ENCODE measurements around the gene KCNN2.

Gene KCNN2

DNA sequence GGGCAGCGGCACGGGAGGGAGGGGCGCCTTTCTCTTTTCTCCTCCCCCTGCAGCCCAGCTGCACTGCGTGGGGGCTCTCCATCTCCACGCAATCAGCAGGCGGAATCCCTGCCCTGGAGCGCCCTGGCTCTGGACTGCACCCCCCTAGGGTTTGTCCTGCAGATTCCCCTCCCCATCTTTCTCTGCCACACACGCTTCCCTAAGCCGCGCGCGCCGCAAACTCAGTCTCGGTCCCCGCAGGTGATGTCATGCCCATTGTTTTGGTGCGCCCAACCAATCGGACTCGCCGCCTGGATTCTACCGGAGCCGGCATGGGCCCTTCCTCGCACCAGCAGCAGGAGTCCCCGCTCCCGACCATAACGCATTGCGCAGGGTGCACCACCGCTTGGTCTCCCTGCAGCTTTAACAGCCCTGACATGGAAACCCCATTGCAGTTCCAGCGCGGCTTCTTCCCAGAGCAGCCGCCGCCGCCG, at the start of gene KCNN2:
Gene KCNN2 (plus strand): TSS at position 347 of the 473 bp plus-strand sequence. CDS start 70 bp downstream, at position 417.
- no peak for DNase-seq (ENCODE audit: low read depth in 2 of 2)

DNA sequence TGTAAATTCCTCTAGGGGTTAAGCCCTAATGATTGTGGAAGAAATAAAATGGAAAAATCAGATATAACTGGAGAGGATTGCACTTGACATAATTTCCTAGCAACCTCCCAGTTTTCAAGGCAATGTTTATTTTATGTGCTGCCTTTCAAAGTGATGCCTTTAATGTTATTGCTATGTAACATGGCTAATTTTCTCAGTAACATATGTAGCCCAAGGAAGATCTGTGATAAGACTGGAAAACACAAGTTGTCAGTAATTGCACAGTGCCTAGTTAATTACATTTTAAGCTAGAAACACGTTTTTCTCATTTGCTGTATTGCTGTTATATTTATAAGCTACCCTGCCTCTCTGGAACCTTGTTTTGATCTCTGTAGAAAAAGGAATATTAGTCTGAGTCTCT, 49.2 kb upstream of the KCNN2 start:
- DNase-seq (ENCODE audit: low read depth in 2 of 2): no peak

DNA sequence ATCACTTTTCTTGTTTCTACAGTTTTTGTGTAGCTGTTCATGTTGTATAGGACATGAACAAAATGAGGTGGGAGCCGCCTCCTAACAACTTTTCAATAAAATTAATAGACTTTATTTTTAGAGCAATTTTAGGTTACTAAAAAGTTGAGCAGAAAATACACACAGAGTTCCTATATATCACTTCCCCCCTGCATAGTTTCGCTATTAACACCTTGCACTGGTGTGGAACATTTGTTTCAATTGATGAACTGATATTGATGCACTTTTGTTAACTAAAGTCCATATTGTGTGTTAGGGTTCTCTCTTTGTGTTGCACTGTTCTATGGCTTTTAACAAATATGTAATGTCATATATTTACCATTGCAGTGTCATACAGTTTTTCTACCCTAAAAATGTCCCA, 47.8 kb upstream of the KCNN2 start:
- DNase-seq (ENCODE audit: low read depth in 2 of 2): no peak

DNA sequence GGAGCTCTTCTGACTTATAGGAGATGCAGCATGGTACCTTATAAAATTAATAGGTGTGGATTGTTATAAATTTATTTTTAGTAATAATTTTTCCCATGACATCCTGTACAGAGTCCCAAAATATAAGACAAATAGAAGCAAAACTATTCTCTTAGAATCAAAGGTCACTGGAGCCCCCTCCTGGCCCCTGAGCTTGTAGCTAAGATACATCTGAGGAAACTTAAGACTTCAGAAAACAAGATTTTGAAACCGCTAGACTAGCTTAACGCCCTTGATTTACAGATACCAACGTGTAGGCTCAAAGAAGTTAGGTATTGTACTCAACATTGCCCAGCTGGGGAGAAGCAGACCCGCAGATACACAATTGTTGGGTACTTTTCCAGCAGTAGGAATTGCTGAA, 45.7 kb upstream of the KCNN2 start:
- no peak for DNase-seq (ENCODE audit: low read depth in 2 of 2)

DNA sequence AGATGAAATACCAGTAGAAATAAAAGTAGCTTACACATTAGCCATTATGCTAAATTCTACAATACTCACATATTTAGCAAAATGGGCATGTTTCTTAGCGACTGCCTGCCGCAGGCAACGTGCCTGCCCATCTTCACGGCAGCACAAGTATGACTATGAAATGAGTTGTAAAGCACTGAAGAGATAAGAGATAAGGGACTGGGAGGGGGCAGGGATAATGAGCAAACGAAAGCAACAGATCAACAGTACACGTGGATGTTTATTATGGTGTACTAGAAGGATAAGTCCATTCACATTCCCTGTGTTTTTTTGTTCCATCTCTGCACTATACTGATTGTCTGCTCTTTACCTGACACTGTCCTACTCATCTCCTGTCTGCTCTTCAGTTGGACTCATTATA, 44.1 kb upstream of the KCNN2 start:
- DNase-seq (ENCODE audit: low read depth in 2 of 2): no peak

DNA sequence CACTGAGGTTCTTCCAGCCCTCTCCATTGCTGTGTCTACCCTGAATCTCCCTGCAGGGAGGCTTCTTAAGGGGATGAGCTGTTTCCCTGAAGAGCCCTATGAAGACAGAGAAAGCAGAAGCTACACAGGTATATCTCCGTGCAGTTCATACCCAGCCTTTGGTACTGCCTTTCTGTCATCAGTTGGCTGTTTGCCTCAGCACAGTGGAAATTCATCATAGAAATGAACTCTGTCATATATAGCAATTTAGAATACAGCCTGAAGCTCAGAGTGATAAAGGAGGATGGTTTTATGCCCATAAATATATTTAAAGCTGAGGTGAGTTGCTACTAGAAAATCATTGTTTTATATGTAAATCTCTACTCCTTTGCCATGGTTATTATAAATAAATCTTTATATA, 42.6 kb upstream of the KCNN2 start:
- DNase-seq (ENCODE audit: low read depth in 2 of 2): no peak

DNA sequence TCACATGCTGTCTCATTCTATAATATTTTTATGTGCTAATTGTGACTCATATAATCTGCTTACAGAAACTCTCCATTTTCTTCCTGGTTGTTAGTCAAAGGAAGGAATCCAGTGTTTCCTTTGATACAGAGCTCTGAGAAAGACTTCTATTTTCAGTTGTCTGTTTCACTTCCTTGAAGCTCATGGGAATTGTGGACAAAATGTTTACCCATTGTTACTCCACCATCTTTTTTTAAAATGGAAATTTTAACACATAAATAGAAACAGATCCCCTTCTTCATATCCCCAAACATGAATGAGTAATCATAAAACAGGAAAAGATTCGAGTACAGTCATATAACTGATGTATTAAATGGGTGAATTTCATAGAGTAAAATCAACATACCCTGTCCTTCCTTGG, 42.0 kb upstream of the KCNN2 start:
- no peak for DNase-seq (ENCODE audit: low read depth in 2 of 2)

DNA sequence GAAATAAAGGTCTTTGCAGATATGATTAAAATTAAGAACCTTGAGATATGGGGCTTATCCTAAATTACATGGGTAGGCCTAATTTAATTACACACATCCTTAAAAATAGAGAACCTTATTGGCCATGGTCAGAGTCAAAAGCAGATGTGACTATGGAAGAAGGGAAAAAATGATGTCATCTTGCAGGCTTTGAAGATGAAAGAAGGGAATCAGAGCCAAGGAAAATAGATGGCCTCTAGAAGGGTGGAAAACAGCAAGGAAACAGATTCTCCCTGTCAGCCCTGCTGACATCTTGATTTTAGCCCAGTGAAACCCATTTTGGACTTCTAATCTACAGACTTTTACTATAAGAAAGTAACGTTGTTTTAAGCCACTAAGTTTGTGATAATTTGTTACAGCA, 37.6 kb upstream of the KCNN2 start:
- DNase-seq (ENCODE audit: low read depth in 2 of 2): no peak

DNA sequence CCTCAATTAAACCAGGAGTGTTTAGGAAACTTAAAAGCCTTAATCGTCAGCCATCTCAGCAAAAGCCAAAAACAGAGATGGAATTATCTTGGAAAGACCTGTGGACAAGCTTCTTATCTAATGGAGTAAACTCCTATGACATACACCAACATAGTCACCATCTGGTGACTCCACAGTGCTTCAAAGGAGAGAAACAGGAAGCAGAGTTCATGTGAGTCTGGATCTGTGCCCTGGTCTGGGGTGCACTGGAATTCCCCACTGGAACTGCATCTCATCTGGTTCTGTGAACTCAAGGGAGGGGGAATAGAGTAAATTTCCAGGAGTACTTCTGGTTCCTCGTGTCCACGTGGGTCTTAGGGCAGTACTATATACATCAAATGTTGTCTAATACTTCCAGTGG, 36.3 kb upstream of the KCNN2 start:
- DNase-seq (ENCODE audit: low read depth in 2 of 2): no peak

DNA sequence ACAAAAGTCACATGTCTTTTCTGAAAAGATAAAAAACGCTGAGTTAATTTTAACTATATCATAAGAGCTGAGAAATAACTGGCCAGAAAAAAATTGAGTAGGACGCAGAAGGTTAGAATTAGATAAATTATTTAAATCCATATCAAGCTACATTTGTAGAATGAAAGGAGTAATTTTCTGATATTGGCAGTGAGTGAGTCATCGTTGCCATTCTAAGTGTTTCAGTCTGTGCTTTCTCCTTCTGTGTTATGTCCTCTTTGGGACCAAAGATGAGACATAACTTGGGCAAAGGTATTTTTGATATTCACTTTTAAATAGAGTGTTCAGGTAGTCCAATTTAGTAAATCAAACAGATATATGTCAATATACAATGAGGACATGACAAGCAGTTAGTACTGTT, 34.4 kb upstream of the KCNN2 start:
- DNase-seq (ENCODE audit: low read depth in 2 of 2): no peak

DNA sequence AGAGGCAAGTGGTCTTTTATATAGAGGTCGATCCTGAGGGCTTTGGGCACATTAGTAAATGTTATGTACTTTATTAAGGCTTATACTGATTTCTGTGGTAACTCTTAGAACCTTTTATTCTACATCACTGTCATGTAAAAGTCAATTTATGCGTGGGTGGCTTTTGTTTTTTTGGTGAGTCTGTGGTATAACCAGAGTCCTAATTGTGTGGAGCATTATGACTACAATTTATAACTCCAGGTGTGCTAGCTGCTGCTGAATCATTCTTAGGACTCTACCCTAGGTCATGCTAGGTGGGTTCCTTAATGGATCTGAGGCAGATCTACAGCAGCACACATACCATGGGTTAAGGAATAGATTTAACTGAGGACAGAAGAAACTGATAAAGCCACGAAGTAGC, 33.9 kb upstream of the KCNN2 start:
- no peak for DNase-seq (ENCODE audit: low read depth in 2 of 2)

DNA sequence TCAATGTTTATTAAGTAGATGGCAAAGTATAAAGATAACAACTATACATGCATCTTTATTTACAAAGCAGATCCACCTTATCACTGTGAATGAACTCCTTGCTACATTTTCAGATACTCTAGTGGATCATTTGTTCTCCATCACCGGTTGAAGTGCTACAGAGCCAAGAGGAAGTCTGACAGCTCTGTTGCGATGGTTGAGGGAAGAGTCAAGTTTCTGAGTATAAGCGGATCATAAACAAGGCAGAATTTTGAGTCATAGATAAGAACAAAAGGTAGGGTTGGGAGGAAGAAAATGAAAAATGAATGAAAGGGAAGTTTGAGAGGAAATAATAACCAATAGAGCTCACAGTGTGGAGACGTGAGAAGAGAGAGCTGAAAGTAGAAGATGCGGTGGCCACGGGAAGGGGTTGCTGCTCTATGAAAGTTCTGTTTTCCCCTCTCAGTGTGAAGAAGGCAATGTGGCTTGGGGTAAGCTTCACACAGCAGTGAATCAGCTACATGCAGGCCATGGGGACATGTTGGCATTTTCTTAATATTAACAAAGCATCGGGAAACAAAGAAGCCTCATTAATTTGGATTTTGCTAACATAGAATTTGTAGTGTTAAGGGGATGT, 30.8 kb upstream of the KCNN2 start:
- no peak for DNase-seq (ENCODE audit: low read depth in 2 of 2)

DNA sequence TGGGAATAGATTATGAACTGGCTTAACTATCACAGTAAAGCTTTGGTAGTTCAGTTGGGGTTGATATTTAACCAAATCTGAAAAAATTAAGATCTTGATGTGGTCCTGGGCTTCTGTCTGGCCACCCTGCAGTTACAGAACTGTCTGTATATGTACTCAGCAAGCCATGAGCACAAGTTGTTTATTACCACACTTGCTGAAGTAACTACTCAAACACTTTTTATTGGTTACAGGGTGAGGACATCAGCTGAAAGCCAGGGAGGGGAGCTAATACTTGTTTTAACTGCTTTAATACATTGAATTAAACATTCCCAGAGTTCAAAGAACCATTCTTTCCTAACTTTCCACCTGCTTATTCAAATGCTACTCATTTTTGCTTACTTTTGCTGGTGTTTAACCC, 29.4 kb upstream of the KCNN2 start:
- DNase-seq (ENCODE audit: low read depth in 2 of 2): no peak

DNA sequence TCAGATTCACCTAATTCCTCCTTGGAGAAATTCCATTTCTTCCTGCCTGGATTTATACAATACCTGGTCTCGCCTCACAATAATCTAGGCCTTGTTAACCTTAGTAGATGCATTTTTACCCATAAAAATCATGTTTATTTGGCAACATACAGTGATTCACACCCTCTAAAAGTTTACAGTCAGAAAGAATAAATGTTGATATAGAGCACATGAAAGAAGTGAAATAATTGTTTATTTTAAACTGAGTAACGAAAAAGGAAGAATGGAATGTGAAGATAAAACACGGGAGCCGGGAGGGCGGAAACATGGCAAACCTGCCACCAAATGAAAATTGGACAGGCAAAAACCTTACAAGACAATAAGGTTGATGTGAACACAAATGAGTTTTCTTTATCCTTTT, 28.9 kb upstream of the KCNN2 start:
- no peak for DNase-seq (ENCODE audit: low read depth in 2 of 2)

DNA sequence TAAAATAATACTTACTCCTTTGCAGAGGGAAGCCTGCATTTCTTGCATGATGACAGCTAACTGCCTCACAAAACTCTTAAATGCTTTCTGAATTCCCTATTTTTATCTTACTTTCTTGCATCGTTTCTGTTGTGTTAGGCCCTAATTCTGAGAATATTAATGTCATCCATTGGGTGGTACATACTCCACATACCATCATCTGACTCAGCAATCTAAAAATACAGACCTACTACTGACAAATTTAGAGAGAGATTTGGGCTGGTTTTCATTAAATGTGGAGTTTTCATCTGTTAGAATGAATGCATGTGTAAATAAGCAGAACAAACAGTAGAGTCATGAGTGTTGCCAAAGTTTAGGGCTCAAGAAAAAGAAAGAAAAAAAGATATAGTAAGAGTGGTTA, 26.5 kb upstream of the KCNN2 start:
- no peak for DNase-seq (ENCODE audit: low read depth in 2 of 2)

DNA sequence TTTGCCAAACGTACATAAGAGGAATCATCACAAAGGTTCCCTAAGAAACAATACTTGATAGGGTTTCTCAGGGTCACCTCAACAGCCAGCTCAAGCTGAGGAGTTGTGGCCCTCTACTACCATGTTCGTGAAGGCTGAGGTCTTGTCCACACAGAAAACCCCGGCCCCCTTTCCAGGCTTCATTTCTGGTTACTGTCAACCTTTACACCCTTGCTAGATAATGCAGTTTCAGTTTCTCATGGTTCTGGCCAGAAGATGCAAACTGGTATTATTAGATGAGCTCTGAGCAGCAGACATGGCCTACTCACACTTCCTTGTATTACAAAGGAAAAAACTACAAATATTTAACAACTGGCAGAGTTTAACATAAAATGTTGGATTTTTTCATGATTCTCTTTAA, 22.8 kb upstream of the KCNN2 start:
- no peak for DNase-seq (ENCODE audit: low read depth in 2 of 2)

DNA sequence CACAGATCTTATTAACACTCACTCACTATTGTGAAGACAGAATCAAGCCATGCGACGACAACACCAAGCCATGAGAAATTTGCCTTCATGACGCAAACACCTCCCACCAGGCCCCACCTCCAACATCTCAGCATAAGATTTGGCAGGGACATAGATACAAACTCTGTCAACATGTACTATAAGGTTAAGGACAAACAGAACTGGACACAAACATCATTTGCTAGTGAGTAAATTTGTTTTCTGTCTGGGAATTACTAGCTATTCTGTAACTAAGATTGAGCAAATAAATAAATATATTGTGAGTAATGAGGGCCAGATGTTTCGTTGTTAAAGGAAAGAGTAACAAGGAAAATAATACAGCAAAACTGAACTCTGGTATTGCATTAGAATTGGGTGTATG, 15.7 kb upstream of the KCNN2 start:
- DNase-seq (ENCODE audit: low read depth in 2 of 2): no peak

DNA sequence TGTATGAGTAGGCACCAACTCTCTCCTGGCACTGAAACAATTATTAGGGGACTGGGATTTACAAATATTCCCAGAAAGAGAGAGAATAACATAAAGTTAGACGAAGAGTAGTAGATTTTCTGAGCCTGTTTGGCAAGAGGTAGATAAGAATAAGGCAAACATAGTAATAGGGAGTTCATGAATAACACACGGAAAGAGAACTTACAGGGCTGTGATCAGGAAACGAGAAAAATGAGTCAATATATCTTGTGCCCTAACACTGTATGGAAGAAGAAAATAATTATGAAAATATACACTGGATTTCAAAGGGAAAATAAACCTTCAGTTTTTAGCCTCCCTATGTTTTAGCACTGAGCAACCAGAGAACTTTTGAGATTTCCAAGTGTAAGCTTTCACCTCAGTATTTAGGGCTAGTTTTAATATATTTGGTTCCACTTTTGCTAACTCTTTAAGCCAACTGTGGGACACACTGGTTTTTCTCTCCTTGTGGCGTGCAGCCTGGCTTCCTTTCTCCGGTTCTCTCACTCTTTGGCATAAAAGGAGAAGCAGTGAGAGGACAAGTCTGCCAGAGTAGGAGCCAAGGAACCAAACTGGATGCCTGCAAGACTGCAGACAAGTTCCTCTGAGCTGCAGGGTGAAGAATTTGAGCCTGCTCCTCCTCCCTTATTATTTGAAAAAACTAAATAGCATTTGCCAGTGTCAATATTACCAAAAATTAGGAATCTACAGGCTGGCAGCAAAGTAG, 6.6 kb upstream of the KCNN2 start:
- no peak for DNase-seq (ENCODE audit: low read depth in 2 of 2)

DNA sequence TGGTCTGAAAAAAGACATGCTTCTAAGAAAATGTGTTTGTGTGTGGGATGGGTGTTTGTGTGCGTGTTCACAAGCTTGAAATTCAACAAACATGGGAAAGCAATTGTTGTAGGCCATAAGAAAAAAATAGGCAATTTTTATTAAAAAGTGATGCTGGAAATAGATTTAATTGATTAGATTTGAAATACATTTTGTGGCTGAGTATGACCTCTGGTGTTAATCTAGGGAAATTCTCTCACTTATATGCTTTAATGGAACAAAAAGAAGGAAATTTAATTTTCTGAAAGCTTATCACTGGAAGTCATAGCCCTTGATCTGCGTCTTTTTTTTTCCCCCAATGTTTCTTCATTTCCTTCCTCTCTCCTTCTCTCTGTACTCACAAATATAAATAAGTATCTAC, 3.5 kb upstream of the KCNN2 start:
- DNase-seq (ENCODE audit: low read depth in 2 of 2): no peak

DNA sequence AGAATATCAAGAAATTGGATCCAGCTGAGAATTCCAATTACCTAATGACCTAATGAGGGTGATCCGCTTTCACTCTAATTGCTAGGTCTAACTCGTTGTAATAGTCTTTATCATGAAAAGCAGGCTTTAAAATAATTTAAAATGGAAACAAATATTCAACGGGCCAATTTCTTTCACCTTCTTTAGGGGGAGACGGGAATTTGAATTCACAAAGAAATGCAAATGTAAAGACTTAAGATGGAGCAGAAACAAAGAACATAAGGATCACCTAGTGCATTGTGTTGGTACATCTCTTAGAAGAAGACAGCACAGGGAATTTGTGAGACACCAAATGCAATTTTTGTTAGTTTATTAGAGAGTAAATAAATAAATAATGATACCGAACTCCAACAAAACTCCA, 1.5 kb upstream of the KCNN2 start:
- DNase-seq (ENCODE audit: low read depth in 2 of 2): no peak

DNA sequence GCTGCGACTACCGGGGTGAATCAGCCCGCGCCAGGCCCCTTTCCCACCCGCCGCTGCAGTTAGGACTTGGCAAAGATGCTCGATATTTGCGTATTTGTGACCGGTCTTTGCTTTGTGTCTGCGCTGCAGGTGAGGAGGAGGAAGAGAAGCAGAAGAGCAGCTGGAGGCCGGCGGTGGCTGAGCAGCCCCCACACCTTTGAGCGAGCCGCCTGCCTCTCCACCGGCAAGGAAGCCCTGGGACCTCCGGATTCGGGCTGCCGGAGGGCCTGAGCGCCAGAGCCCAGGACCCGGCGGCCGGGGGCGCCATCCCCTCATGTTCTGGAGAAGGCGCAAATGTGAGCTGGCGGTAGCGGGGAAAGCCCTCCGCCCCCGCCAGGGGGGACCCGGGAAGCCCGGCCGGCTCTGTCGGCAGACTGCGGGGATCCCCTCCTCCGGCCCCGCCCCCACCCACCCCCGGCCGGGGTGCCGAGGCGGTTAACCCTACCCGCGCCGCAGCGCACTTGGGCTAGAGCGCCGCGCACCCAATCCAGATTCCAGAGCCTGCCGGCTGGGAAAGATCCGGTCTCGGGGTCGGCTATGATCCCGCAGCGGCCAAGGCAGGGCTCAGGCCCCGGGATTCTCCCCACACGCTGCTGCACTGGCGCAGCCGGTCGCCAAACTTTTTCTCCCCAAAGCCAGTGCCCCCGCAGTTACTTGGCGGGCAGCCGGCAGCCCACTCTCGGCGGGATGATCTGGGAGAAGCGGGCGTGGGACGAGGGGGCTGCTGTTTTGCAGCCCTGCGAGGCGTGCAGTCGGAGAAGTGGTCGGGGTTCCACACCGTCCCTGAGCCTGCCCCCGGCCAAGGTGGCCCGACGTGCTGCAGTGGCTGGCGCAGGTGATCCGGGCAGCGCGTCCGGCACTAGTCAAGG, 800 bp upstream of the KCNN2 start:
- DNase-seq (ENCODE audit: low read depth in 2 of 2): no peak

DNA sequence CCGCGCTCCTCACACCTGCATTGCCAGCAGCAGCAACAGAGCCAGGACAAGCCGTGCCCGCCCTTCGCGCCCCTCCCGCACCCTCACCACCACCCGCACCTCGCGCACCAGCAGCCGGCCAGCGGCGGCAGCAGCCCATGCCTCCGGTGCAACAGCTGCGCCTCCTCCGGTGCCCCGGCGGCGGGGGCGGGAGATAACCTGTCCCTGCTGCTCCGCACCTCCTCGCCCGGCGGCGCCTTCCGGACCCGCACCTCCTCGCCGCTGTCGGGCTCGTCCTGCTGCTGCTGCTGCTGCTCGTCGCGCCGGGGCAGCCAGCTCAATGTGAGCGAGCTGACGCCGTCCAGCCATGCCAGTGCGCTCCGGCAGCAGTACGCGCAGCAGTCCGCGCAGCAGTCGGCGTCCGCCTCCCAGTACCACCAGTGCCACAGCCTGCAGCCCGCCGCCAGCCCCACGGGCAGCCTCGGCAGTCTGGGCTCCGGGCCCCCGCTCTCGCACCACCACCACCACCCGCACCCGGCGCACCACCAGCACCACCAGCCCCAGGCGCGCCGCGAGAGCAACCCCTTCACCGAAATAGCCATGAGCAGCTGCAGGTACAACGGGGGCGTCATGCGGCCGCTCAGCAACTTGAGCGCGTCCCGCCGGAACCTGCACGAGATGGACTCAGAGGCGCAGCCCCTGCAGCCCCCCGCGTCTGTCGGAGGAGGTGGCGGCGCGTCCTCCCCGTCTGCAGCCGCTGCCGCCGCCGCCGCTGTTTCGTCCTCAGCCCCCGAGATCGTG, 517 bp downstream of the KCNN2 start:
- no peak for DNase-seq (ENCODE audit: low read depth in 2 of 2)
